Midbrain (tissue), 1 donor: ENCODE measurements around the gene COL9A3.
A peak's percentile ranks its signal among the peaks of the same experiment; 100 is the strongest.

Experiments
- DNase-seq: peaks from one replicate; lab custom pipeline; 2025; lab: John Stamatoyannopoulos, UW

Gene COL9A3

GRCh38 chr20:62856931-62857619, 40.2 kb downstream of the COL9A3 start:
- DNase-seq, result no peak

GRCh38 chr20:62858058-62858830, 41.4 kb downstream of the COL9A3 start:
- DNase-seq, result peak; percentile 49

GRCh38 chr20:62859721-62860120, 42.9 kb downstream of the COL9A3 start:
- DNase-seq, result no peak

GRCh38 chr20:62860391-62860923, 43.6 kb downstream of the COL9A3 start:
- peak; percentile 50 for DNase-seq

- no peak for DNase-seq
These were observed 44.3 kb downstream of the COL9A3 start for GRCh38 chr20:62860924-62861691.

GRCh38 chr20:62861726-62862336, 45.0 kb downstream of the COL9A3 start, which contains the start of gene TCFL5:
Gene TCFL5 (minus strand): TSS chr20:62861822. CDS start chr20:62861670, 152 bp downstream.
- peak; percentile 88 for DNase-seq

- DNase-seq, result no peak
These were observed 47.4 kb downstream of the COL9A3 start for GRCh38 chr20:62864207-62864606.

GRCh38 chr20:62872184-62872847, 55.5 kb downstream of the COL9A3 start:
- DNase-seq, result no peak

- no peak for DNase-seq
These were observed 56.0 kb downstream of the COL9A3 start for GRCh38 chr20:62872862-62873261.

- no peak for DNase-seq
These were observed 56.4 kb downstream of the COL9A3 start for GRCh38 chr20:62873280-62873679.

- peak; percentile 38 for DNase-seq
These were observed 56.8 kb downstream of the COL9A3 start for GRCh38 chr20:62873681-62874031.

- no peak for DNase-seq
These were observed 58.1 kb downstream of the COL9A3 start for GRCh38 chr20:62874964-62875344.

GRCh38 chr20:62875419-62876361, 58.8 kb downstream of the COL9A3 start:
- DNase-seq, result peak; percentile 81

- DNase-seq, result no peak
These were observed 59.7 kb downstream of the COL9A3 start for GRCh38 chr20:62876501-62876901.

- DNase-seq, result no peak
These were observed 60.3 kb downstream of the COL9A3 start for GRCh38 chr20:62876902-62877816.

- DNase-seq, result no peak
These were observed 61.6 kb downstream of the COL9A3 start for GRCh38 chr20:62878244-62879038.

GRCh38 chr20:62879275-62880146, 62.7 kb downstream of the COL9A3 start:
- no peak for DNase-seq
